ENCODE results near the gene MUC20.
"Not testable (repeated sequence)": the region's sequence is repeated elsewhere in the genome, so short reads cannot be mapped to it uniquely, and the experiment has no call there.

Gene MUC20

GRCh38 chr3:195729476-195730251, 8.9 kb downstream of the MUC20 start:
- no peak for DNase-seq (ENCODE audit: low read depth in 2 of 2)

- no peak for DNase-seq (ENCODE audit: low read depth in 2 of 2)
Observed at GRCh38 chr3:195731356-195731905, 10.7 kb downstream of the MUC20 start.

DNA sequence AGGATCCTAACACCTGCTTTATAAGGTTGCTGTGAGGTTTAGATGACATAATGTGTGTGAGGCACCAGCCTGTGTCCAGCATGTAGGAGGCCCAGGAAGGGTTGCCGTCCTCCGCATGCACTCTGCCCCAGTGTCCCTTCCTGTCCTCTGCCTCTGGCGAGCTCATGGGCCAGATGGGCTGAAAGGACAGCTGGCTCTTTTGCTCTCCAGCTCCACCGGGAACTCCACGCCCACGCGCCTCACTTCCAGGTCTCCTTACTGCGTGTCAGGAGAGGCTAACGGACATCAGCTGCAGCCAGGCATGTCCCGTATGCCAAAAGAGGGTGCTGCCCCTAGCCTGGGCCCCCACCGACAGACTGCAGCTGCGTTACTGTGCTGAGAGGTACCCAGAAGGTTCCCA, 12.2 kb downstream of the MUC20 start:
- DNase-seq (ENCODE audit: low read depth in 2 of 2), result no peak

DNA sequence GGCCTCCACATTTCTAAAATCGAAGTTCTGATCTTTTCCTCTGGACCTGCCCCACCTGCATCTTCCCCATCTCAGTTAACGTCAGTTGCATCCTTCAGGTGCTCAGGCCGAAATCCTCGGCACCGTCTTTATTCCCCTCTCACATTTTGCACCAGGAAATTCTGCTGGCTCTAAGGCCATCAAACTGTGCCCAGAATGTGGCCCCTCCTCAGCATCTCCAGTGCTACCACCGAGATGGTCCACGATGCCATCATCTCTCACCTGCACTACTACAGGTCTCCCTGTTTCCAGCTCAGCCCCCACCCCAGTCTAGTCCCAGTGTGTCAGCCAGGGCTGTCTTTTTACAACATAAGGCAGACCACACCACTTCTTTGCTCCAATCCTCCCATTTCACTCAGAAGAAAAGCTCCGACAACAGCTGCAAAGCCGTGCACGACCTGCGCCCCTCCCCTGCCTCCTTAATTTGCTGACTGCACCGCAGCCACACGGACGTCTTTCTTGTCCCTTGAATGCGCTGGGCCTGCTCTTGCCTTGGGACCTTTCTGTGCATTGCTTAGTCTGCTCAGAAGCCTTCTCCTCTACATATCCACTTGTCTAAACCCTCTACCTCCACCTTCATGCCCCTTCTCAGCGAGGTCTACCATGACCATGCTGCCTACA, 14.4 kb downstream of the MUC20 start:
- DNase-seq (ENCODE audit: low read depth in 2 of 2), result no peak

DNA sequence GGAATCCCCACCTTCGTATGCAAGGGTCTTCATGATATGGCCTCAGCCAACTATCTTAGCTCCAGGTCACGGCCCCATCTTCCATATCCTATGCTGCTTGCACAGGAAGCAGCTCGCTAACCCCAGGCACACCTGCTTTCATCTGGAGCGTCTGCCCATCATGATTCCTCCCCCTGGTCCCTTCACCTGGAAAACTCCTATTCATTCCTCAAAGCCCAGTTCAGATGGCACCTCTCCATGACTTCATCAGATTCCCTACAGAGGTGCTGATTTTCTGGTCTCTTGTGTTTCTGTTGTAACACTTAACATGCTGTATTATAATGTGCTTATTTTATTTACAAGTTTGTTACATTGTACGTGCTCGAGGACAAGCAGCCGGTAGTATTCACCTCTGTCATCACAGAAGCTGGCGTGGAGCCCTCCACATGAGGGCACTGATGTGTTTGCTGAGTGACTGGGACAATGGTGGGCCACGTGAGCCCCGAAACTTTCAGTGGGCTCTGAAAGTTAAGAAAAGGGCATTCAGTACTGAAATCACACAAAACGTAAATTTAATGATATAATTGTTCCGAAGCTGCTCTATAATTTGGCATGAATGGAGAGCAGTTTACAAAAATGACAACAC, 16.2 kb downstream of the MUC20 start:
- no peak for DNase-seq (ENCODE audit: low read depth in 2 of 2)

DNA sequence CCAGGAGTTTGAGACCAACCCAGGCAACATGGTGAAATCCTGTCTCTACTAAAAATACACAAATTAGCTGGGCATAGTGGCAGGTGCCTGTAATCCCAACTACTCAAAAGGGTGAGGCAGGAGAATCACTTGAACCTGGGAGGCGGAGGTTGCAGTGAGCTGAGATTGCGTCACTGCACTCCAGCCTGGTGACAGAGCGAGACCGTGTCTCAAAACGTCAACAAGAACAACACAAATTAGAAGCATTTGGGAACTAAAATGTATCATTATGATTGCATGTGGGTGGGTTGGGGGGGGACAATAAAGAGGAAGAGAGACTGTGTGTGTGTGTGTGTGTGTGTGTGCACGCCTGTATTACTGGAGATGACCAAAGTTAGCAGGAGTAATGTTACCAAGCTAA, 17.0 kb downstream of the MUC20 start:
- not testable (repeated sequence) for DNase-seq (ENCODE audit: low read depth in 2 of 2)

DNA sequence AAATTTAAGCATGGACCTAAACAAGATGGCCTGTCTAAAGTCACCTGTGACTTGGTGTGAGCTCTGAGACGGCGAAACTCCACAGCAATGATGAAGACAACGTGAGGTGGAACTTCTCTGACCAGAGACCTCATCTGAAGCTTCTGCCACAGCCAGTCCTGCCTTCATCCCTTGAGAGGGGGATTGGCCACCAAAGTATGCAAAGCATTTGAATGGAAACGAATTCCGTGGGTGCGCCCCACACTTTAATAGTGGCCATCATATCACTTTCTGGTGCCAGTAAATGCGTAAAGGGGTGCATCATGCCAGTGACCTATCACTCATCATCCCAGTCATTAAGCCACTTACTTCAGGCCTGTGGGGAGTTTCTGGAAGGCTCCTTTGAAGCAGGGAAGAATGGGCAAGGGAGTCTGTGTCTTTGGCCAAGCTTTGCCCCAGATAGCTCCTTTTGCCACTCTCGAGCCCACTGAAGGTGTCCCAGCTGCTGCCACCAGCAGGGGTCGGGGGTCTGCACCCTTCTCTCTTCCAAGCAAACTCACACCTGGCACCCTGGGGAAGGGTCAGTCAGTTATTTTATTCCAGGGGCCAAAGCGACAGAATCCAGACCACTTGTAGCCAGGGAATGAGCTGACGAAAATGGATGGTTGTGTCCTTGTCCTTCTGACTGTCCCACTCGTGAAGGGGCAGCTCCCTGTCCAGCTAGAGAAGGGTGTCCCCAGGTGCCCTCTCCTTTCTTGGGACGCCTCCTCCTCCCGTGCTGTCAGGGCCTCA, 17.7 kb downstream of the MUC20 start:
- DNase-seq (ENCODE audit: low read depth in 2 of 2), result no peak

DNA sequence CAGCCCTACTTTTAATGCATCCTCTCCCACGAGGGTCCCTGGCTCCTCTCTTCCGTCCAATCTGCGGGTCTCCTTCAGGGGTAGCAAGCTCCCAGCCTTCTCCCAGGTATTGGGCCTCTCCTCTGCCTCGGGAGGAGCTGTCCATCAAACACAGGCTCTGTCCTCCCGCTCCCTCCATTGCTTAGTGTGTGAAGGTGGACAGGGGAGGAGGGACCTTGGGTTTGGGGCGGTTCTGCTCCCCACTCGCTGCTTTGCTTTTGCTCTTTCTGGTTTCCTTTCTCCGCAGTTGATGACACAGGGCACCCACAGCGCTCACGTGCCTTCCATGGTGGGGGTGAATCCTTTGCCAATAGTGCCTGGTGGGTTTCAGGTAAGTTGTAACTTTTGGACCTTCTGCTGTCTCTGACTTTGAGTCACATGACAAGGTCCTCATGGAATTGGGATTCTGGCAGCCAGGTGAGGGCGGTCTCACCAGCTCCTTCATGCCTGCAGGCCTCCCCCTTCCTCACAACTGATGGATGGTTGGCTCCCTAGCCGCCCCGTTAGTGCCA, 18.9 kb downstream of the MUC20 start:
- DNase-seq (ENCODE audit: low read depth in 2 of 2), result no peak

GRCh38 chr3:195744437-195744836, 23.7 kb downstream of the MUC20 start:
- DNase-seq (ENCODE audit: low read depth in 2 of 2), result no peak

DNA sequence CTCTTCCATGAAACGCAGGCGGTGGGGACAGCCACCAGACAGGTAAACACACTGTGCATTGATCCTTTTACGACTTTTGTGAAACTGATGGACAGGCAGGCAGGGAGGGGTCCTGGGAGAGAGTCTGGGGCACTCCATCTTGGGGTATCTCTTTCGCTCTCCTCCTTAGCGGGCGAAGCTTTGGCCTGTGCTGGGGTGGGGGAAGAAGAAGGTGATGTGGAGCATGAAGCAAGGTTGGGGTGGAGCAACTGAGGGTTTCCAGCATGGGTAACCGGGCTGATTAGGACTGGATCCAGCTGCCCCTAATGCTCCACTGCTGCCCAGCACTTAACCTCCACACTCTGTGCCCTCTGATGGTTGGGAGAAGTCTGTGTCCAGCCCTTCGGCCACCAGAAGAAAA, 25.6 kb downstream of the MUC20 start:
- no peak for DNase-seq (ENCODE audit: low read depth in 2 of 2)

DNA sequence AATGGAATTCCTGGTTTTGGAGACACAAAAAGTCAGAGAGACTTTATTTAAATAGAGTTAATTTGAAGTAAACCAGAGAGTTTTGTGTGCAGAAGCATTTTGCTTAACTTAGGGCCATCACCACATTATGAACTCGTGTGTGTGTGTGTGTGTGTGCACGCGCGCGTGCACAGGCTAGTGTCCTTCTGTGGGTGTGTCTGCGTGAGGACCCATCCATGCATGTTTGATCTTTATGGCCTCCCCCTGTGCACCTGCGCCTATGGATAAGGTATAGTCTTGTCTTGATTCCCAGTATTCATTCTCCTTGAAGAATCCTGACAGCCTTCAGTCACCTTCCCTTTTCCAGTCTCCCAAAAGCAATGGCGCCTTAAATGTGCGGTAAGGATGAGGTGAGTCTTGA, 26.0 kb downstream of the MUC20 start:
- DNase-seq (ENCODE audit: low read depth in 2 of 2), result no peak

DNA sequence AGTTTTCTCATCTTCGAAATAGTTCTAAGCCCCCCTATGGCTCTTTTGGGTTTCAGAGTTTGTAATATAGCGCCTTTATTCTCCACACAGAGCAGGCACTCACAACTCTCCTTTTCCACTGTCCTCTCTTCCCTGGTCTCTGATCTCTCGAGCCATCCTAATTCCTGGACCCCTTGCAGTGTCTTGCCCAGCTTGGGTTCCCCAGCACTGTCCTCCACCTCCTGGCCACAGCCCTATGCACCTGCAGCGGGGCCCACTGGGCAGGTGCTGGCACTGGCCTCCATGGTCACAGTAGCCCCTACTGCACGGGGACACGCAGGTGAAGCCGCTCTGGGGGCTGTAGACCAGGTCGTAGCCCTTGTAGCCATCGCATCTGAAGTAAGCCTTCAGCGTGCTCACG, 27.9 kb downstream of the MUC20 start:
- no peak for DNase-seq (ENCODE audit: low read depth in 2 of 2)

DNA sequence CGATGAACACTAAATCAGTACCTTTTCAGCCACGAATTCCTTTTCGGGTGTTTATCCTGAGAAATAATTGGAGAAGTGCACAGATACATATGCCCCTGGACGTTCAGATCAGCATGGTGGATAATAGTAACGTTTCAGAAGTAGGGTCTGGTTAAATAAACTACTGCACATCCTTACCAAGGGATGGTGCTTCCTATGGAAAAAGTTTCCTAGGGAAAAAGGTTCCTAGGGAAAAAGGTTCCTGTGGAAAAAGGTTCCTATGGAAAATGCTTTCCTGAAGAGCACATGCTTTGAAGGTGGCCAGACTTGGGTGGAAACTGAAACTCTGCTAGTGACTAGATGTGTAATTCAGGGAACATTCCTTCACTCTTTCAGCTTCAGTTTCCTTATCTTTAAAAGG, 28.3 kb downstream of the MUC20 start:
- not testable (repeated sequence) for DNase-seq (ENCODE audit: low read depth in 2 of 2)

DNA sequence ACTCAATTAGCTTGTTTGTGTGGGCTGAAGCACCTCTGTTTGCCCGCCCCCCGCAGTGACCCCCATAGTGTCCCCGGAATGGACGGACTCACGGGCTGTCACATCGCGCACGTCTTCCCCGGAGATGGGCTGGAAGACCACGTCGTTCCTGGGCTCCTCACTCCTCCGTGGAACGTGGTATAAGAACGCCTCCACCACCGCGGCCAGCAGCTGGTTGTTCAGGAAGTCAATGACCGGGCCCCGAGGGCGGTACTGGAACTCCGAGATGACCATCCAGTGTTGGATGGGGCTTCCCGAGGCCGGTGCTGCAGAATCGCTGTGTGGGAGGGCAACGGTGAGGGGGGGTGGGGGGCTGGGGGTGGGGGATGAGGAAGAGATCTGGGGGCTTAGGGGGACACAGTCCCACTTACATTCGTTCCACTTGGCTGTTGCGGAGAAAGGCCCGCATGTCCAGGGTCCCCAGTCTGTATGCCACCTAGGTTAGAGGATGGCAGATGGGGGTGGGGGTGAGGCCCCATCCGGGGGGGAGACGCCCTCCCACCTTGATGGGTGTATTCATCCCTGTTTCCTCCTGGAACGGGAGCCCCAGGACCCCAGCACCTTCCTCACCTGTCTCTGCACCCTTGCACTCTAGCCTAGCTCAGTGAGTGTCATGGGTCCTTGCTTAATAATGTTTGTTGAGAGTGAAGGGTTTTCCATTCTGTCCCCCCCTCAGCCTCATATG, 30.2 kb downstream of the MUC20 start:
- DNase-seq (ENCODE audit: low read depth in 2 of 2), result no peak

- no peak for DNase-seq (ENCODE audit: low read depth in 2 of 2)
Observed at GRCh38 chr3:195751560-195751959, 30.8 kb downstream of the MUC20 start.

GRCh38 chr3:195752066-195752465, 31.3 kb downstream of the MUC20 start:
- no peak for DNase-seq (ENCODE audit: low read depth in 2 of 2)

GRCh38 chr3:195752546-195753331, 32.0 kb downstream of the MUC20 start:
- DNase-seq (ENCODE audit: low read depth in 2 of 2), result no peak

DNA sequence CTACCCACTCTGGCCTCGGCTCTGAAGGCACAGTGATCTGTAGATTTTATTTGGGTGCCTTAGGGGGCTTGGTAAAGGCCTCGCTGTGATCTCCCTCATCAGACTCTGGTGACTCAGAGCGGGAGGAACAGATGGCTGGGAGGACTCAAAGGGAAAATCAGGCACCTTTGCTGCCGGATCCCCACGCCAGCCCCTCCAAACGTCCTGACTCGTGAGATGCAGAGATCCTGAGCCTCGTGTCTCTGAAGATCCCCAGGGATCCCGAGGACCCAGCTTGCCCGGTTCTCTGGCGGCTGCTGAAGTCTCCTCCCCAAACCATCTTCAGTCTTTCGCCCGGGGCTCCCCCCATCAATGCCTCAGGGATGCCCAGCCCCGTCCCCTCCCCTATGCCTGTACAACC, 32.8 kb downstream of the MUC20 start:
- DNase-seq (ENCODE audit: low read depth in 2 of 2), result no peak

DNA sequence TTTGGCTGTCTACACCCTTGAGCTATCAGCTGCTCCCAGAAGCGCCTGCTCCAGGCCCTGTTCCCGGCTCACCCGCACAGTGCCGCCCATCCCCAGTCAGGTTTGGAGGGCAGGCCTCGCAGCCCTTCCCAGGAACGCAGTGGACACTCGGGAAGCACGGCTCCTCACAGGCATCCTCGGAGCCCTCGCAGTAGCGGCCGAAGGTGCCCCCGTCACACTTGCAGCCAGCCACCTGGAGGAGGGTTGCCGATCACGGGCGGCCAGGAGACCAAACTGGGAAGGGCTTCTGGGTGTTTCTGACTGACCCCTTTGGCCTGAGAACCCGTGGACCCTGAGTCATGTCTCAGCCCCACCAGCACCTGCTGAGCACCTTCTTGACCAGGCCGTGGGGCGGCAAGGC, 33.4 kb downstream of the MUC20 start:
- DNase-seq (ENCODE audit: low read depth in 2 of 2), result no peak

GRCh38 chr3:195754906-195755305, 34.1 kb downstream of the MUC20 start:
- no peak for DNase-seq (ENCODE audit: low read depth in 2 of 2)

Measured in fibroblast of skin of left quadriceps (primary cell).